HCT116 (cell line): ENCODE results near the gene SH2D2A. TPM values are rescaled to one million over a fixed set of nuclear protein-coding genes. Genes with fewer than 3 reads are reported as not detected.

Source experiments
- ATAC-seq: fragments of 200-7000 bp; cut with Tn5 transposase; 2 replicates; pipeline ENCODE4 v1.9.1; 2020; ENCODE audit warnings: mild to moderate bottlenecking, moderate library complexity
- BruUV-seq: library from RNA; stranded (reverse); fragments of 400-500 nt; replicated peaks from 2 replicates; lab custom pipeline; 2021; lab: Mats Ljungman, UMichigan
- CTCF ChIA-PET: fragments of 300-600 bp; sonication (Branson Sonifier 250); formaldehyde crosslinking; loops from one replicate; lab custom pipeline; 2021; ENCODE audit warnings: antibody characterized with exemption; lab: Charles Lee
- POLR2A ChIA-PET: fragments of 300-600, 350-600 bp; sonication (Branson Sonifier 250); formaldehyde crosslinking; loops from one replicate; lab custom pipeline; 2021; ENCODE audit warnings: antibody characterized with exemption; lab: Charles Lee
- RAD21 ChIA-PET, 2 experiments: fragments of 300-600 bp; sonication (Branson Sonifier 250); formaldehyde crosslinking; loops; one replicate each; lab custom pipeline; 2023; ENCODE audit warnings: low total read pairs in 2 of 2; ENCODE audit not compliant: uncharacterized antibody in 2 of 2, unreplicated experiment in 2 of 2, low non-redundant PET in 1 of 2; lab: Charles Lee
- DNase-seq: peaks from one replicate; pipeline ENCODE4 v3.0.0-alpha.2; 2010; ENCODE audit warnings: low read depth, low spot score
- H2AFZ ChIP-seq: fragments of 200-600 bp; shearing (Covaris generic), sonication (generic); 2 replicates; pipeline ENCODE4 v1.6.1; 2017; ENCODE audit warnings: low read depth, mixed run types, mixed read lengths, antibody characterized with exemption, low read length; ENCODE audit not compliant: poor library complexity, severe bottlenecking
- H3K27ac ChIP-seq: 2 replicates; pipeline ENCODE4 v1.5.1; 2012; ENCODE audit warnings: low read depth, low read length
- H3K27me3 ChIP-seq: fragments of 200-600 bp; sonication (generic); 2 replicates; pipeline ENCODE4 v1.6.1; 2016; ENCODE audit warnings: mixed run types, low read length, mixed read lengths; ENCODE audit not compliant: insufficient read depth
- H3K36me3 ChIP-seq, 2 experiments: fragments of 200-500 bp in 1 of 2; fragments of 200-600 bp in 1 of 2; sonication (Bioruptor generic) in 1 of 2; sonication (generic) in 1 of 2; 2 replicates each; pipeline versions ENCODE4 v1.5.1 to v1.6.1; 2014 to 2016; ENCODE audit warnings: low read length in 2 of 2, inconsistent platforms in 1 of 2, mixed read lengths in 1 of 2, mixed run types in 1 of 2; ENCODE audit not compliant: insufficient read depth in 2 of 2, control insufficient read depth in 1 of 2
- H3K4me1 ChIP-seq, 2 experiments: fragments of 200-600 bp in 1 of 2; sonication (generic) in 1 of 2; 2 replicates each; pipeline versions ENCODE4 v1.5.1 to v1.6.1; 2012 to 2017; ENCODE audit warnings: low read length in 2 of 2, inconsistent platforms in 1 of 2, mild to moderate bottlenecking in 1 of 2, mixed read lengths in 1 of 2, mixed run types in 1 of 2, moderate library complexity in 1 of 2; ENCODE audit not compliant: insufficient read depth in 2 of 2, control insufficient read depth in 1 of 2
- H3K4me2 ChIP-seq: fragments of 200-600 bp; sonication (generic); 2 replicates; pipeline ENCODE4 v1.6.1; 2017; ENCODE audit warnings: mixed run types, low read length, mixed read lengths
- H3K4me3 ChIP-seq, 2 experiments: fragments of 200-600 bp in 1 of 2; sonication (generic) in 1 of 2; replicated peaks in 1 of 2; 2 replicates each; pipeline ENCODE4 v1.5.1; 2011 to 2016; ENCODE audit warnings: low read length in 2 of 2, control low read depth in 1 of 2, low read depth in 1 of 2, mild to moderate bottlenecking in 1 of 2, mixed read lengths in 1 of 2, mixed run types in 1 of 2
- H3K79me2 ChIP-seq: fragments of 200-600 bp; sonication (generic); 2 replicates; pipeline ENCODE4 v1.6.1; 2017; ENCODE audit warnings: mild to moderate bottlenecking, mixed run types, low read length, moderate library complexity, mixed read lengths; ENCODE audit not compliant: insufficient read depth
- H3K9ac ChIP-seq: fragments of 200-600 bp; sonication (generic); 2 replicates; pipeline ENCODE4 v1.6.1; 2016; ENCODE audit warnings: low read length, mixed read lengths
- H3K9me2 ChIP-seq: fragments of 200-600 bp; sonication (generic), shearing (Covaris generic); 2 replicates; pipeline ENCODE4 v1.6.1; 2017; ENCODE audit warnings: mixed run types, mild to moderate bottlenecking, moderate library complexity; ENCODE audit not compliant: insufficient read depth
- H3K9me3 ChIP-seq, 2 experiments: fragments of 200-500 bp in 1 of 2; fragments of 200-600 bp in 1 of 2; sonication (Bioruptor generic) in 1 of 2; sonication (generic) in 1 of 2; 2 replicates each; pipeline ENCODE4 v1.6.1; 2014 to 2017; ENCODE audit warnings: low read length in 2 of 2, mixed read lengths in 2 of 2, inconsistent platforms in 1 of 2, low read depth in 1 of 2, mild to moderate bottlenecking in 1 of 2, mixed run types in 1 of 2, moderate library complexity in 1 of 2; ENCODE audit not compliant: control insufficient read depth in 1 of 2, insufficient read depth in 1 of 2
- H4K20me1 ChIP-seq: fragments of 200-600 bp; sonication (generic), shearing (Covaris generic); 2 replicates; pipeline ENCODE4 v1.6.1; 2017; ENCODE audit warnings: mixed run types, mild to moderate bottlenecking, moderate library complexity; ENCODE audit not compliant: insufficient read depth
- ATF3 ChIP-seq: IDR thresholded peaks from 2 replicates; pipeline ENCODE4 v1.6.1; 2012
- CTCF ChIP-seq, 3 experiments: fragments of 200-600 bp in 1 of 3; sonication (generic) in 1 of 3; IDR thresholded peaks in 2 of 3; conservative IDR thresholded peaks in 1 of 3; 2 replicates each; pipeline ENCODE4 v1.5.1; 2012 to 2017; ENCODE audit warnings: low read depth in 2 of 3, low read length in 2 of 3, antibody characterized with exemption in 1 of 3, borderline replicate concordance in 1 of 3, control low read depth in 1 of 3, mild to moderate bottlenecking in 1 of 3, mixed read lengths in 1 of 3, mixed run types in 1 of 3, moderate library complexity in 1 of 3; ENCODE audit not compliant: insufficient read depth in 1 of 3
- ELF1 ChIP-seq: IDR thresholded peaks from 2 replicates; pipeline ENCODE4 v1.6.1; 2012; ENCODE audit warnings: low read depth, borderline replicate concordance
- FOSL1 ChIP-seq: IDR thresholded peaks from 2 replicates; pipeline ENCODE4 v1.6.1; 2012; ENCODE audit warnings: low read depth
- JUND ChIP-seq: IDR thresholded peaks from 2 replicates; pipeline ENCODE4 v1.6.1; 2012
- MAX ChIP-seq: IDR thresholded peaks from 2 replicates; pipeline ENCODE4 v1.6.1; 2012
- POLR2AphosphoS5 ChIP-seq: IDR thresholded peaks from 2 replicates; pipeline ENCODE4 v1.6.1; 2011; ENCODE audit warnings: mild to moderate bottlenecking, low read depth, low read length, moderate library complexity
- RAD21 ChIP-seq: IDR thresholded peaks from 2 replicates; pipeline ENCODE4 v1.6.1; 2012; ENCODE audit warnings: low read depth, mild to moderate bottlenecking
- SIN3A ChIP-seq: IDR thresholded peaks from 2 replicates; pipeline ENCODE4 v1.6.1; 2012; ENCODE audit warnings: low read depth
- SP1 ChIP-seq: IDR thresholded peaks from 2 replicates; pipeline ENCODE4 v1.6.1; 2012; ENCODE audit warnings: low read depth
- SRF ChIP-seq: IDR thresholded peaks from 2 replicates; pipeline ENCODE4 v1.6.1; 2012; ENCODE audit warnings: low read depth
- YY1 ChIP-seq: IDR thresholded peaks from 2 replicates; pipeline ENCODE4 v1.6.1; 2011; ENCODE audit warnings: low read length, low read depth, moderate library complexity, mild to moderate bottlenecking; ENCODE audit not compliant: insufficient replicate concordance; ENCODE audit errors: extremely low read depth
- ZFX ChIP-seq: fragments of 450-650 bp; IDR thresholded peaks from 2 replicates; pipeline ENCODE4 v1.6.1; 2017
- intact Hi-C: fragments of 100-400 bp; cut with micrococcal nuclease; formaldehyde crosslinking; loops from 2 replicates; pipeline ENCODE4 v1.10.0; 2022
- total RNA-seq: library from RNA; stranded (reverse); gene quantifications from one replicate; pipeline ENCODE4 v1.2.1, GENCODE V29; 2021; ENCODE audit not compliant: unreplicated experiment
- TF ChIP-seq, protein P1 (sequence below): IDR thresholded peaks from 2 replicates; pipeline ENCODE4 v1.6.1; 2012; ENCODE audit warnings: low read depth

The SH2D2A gene
- total RNA-seq, 1 experiment from 2014 or later, result 4.8 TPM

DNA sequence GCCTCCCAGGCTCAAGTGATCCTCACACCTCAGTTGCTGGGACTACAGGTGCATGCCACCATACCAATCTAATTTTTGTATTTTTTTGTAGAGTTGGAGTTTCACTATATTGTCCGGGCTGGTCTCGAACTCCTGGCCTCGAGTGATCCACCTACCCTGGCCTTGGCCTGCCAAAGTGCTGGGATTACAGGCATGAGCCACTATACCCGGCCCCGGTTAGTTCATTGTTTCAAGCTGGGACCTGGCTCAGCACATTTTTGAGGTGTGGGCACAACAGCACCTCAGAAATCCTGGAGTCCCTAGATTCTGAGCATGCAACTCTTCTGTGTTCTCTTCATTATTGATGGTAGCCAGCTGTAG is 21.3 kb downstream of the SH2D2A start:
- no peak for TF ChIP-seq JUND
- no peak for TF ChIP-seq CTCF (IDR thresholded peaks at IDR 0.05 in 2 of 3, conservative IDR thresholded peaks at IDR 0.05 in 1 of 3; ENCODE audit: borderline replicate concordance in 1 of 3, insufficient read depth in 1 of 3, low read depth in 2 of 3, low read length in 2 of 3)
- no peak for TF ChIP-seq ZFX
- TF ChIP-seq SP1, result no peak
- TF ChIP-seq SRF, result no peak
- no peak for TF ChIP-seq ATF3
- no peak for TF ChIP-seq RAD21
- TF ChIP-seq SIN3A, result no peak
- TF ChIP-seq, protein P1, sequence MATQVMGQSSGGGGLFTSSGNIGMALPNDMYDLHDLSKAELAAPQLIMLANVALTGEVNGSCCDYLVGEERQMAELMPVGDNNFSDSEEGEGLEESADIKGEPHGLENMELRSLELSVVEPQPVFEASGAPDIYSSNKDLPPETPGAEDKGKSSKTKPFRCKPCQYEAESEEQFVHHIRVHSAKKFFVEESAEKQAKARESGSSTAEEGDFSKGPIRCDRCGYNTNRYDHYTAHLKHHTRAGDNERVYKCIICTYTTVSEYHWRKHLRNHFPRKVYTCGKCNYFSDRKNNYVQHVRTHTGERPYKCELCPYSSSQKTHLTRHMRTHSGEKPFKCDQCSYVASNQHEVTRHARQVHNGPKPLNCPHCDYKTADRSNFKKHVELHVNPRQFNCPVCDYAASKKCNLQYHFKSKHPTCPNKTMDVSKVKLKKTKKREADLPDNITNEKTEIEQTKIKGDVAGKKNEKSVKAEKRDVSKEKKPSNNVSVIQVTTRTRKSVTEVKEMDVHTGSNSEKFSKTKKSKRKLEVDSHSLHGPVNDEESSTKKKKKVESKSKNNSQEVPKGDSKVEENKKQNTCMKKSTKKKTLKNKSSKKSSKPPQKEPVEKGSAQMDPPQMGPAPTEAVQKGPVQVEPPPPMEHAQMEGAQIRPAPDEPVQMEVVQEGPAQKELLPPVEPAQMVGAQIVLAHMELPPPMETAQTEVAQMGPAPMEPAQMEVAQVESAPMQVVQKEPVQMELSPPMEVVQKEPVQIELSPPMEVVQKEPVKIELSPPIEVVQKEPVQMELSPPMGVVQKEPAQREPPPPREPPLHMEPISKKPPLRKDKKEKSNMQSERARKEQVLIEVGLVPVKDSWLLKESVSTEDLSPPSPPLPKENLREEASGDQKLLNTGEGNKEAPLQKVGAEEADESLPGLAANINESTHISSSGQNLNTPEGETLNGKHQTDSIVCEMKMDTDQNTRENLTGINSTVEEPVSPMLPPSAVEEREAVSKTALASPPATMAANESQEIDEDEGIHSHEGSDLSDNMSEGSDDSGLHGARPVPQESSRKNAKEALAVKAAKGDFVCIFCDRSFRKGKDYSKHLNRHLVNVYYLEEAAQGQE, result no peak
- TF ChIP-seq ELF1, result no peak
- TF ChIP-seq FOSL1, result no peak
- no peak for TF ChIP-seq POLR2AphosphoS5
- TF ChIP-seq MAX, result no peak
- TF ChIP-seq YY1, result no peak
- H3K9me2 ChIP-seq, result no peaks in the 10 kb centered on the region
- H3K4me1 ChIP-seq, result peaks cover 2 to 8% of the 10 kb centered on the region in 2 experiments; a peak in 2 of 4 replicates
- DNase-seq (no peak), ATAC-seq (no peak)
- BruUV-seq, result no TSS peak
- H3K79me2 ChIP-seq, result peaks cover 13% of the 10 kb centered on the region; the same call in 1 of the 2 replicates
- H3K9ac ChIP-seq, result no peak overlapping the region
- ChIA-PET CTCF (interaction anchor here (1.2 to 1.5 kb wide), 2 partner anchors 65 to 69 kb away, joined by 3 to 6 read pairs; partner anchors contain the start of gene NTRK1), RAD21 (no interaction called here), POLR2A (no interaction called here)
- H3K4me3 ChIP-seq, result no peak overlapping the region
- no peak overlapping the region for H2AFZ ChIP-seq
- H4K20me1 ChIP-seq, result 0 out of 2 replicates have a peak, but pooled peaks cover 4% of the 10 kb centered on the region
- no peak overlapping the region for H3K27ac ChIP-seq
- no peaks in the 10 kb centered on the region for H3K27me3 ChIP-seq
- H3K36me3 ChIP-seq, result peaks cover 69 to 72% of the 10 kb centered on the region in 2 experiments
- no peaks in the 10 kb centered on the region for H3K9me3 ChIP-seq
- intact Hi-C loops, result loop anchor here (5.0 kb wide), 1 partner anchor 132 kb away; no protein-coding TSS in a partner anchor
- no peak overlapping the region for H3K4me2 ChIP-seq
